GM21447 (cell line): ENCODE data around the gene USP8.
A peak's percentile ranks its signal among the peaks of the same experiment; 100 is the strongest.
"Not testable (repeated sequence)": the region's sequence is repeated elsewhere in the genome, so short reads cannot be mapped to it uniquely, and the experiment has no call there.

Source experiments
- ATAC-seq: cut with Tn5 transposase; IDR thresholded peaks from one replicate; pipeline ENCODE4 v1.9.1; 2021; ENCODE audit not compliant: unreplicated experiment

Gene USP8

DNA sequence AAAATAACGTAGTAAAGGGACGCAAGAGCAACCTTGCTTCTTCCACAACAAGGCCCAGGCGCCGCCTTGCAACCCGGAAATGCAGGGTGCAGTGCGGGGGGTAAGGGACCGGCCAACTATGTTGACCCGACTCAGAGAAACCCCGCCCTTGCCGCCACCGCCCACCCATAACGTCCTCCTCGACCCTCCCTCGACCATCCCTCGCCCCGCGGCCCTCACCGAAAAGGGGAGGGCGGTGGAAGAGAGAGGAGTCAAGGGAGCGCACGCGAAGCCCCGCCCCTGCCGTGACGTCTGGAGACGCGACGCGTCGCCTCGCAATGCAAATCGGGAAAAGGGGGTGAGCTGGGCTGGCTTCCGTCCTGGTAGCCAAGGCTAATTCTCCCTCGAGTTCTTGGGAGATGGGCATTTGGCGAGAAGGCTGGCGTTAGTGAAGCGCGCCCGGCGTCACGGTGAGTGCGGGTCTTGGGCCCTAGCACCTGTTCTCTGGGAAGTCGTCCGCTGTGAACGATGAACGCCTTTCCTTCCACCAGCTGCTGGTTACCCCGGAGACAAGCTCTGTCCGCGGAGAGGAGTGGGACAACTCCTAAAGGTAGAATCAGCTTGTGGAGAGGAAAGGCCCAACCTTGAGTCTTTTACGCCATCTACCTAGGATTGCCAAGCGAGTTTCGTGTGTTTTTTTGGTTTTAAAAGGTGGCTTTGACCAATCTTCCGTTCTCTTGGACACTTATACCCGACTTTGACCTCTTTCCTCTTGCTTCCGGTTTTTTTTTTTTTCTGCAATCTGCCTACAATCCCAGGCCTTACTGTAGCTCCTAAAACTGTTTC lies at the start of gene USP8:
Gene USP8, plus strand, starts transcription at position 340 of the 825 bp plus-strand sequence. CDS start 14,669 bp downstream, outside the sequence.
- peak; percentile 97 for ATAC-seq

DNA sequence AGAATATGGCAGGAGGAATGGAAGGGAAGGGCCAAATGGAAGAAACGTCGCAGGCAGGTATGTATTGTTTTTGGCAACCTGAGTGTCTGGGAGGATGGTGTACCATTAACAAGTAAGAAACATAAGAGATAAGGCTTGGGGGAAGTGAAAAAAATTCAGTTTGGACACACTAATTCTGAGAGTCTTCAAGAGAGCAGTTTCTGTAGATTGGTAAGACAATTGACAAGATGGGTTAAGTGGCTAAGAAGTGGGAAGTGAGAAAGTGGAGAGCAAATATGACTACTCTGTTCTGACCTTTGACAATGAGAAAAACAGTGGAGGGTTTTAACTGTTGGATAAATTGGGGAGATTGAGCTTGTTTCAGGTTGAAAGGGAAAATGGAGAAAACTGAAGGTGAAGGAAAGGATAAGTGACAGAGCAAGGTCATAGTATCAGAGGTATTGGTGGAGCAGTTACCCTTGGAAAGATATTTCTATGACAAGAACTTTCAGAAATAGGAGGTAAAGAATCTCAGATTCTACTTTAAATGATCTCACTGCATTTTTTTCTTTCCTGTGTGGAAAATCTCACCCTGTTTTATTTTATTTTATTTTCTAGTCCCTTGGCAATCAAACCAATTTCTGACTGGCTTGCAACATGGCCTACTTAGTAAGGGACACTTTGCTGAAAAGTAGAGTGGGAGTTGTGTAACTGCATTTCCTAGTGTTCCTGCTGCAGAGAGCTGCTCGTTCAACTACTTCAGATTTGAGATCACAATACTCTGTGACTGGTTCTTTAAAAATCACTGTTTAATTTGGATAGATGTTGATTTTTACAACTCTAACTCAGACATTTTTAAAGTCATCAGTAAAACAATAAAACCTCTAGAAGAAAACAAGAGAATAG lies 46.1 kb upstream of the USP8 start:
- peak; percentile 97 for ATAC-seq

- ATAC-seq = no peak
Observed at GRCh38 chr15:50378776-50379175, 45.4 kb upstream of the USP8 start.

GRCh38 chr15:50379413-50379812 lies 44.8 kb upstream of the USP8 start:
- ATAC-seq = not testable (repeated sequence)

- ATAC-seq = no peak
Observed at GRCh38 chr15:50380089-50380488, 44.1 kb upstream of the USP8 start.

DNA sequence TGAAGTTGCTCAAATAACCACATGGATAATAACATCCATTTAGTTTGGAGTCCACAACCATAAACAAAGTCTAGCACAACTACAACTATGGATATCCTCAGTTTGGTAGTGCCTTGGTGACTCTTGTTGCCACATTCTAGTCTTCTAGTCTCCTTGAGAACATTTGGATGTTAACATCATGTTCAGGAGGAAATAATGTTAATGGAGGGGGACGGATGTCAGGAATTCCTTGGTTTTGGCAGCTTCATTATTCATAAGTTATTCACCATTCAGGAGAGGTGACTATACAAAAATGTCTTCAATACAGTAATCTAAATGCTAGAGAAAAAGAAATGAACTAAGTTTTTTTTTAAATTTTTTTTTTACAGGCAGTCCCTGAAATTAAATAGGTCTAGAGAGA lies 42.8 kb upstream of the USP8 start:
- ATAC-seq = no peak

- ATAC-seq = not testable (repeated sequence)
Observed at GRCh38 chr15:50382408-50382807, 41.8 kb upstream of the USP8 start.

GRCh38 chr15:50390554-50391264 lies 33.5 kb upstream of the USP8 start:
- peak; percentile 94 for ATAC-seq

GRCh38 chr15:50391561-50391960 lies 32.6 kb upstream of the USP8 start:
- not testable (repeated sequence) for ATAC-seq

DNA sequence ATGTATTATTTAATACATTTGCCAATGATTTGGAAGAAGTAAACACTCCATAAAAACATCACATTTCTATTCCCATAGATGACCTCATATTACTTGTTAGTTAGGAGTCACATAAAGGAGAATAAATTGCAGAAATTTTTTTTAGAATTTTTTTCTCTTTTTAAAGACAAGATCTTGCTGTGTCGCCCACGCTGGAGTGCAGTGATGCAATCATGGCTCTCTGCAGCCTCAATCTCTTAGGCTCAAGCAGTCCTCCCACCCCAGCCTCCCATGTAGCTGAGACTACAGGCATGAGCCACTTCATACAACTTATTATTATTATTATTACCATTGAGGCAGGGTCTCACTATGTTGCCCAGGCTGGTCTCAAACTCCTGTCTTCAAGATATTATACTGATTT lies 12.3 kb upstream of the USP8 start:
- ATAC-seq = no peak

- ATAC-seq = no peak
Observed at GRCh38 chr15:50414624-50415023, 9.6 kb upstream of the USP8 start.

DNA sequence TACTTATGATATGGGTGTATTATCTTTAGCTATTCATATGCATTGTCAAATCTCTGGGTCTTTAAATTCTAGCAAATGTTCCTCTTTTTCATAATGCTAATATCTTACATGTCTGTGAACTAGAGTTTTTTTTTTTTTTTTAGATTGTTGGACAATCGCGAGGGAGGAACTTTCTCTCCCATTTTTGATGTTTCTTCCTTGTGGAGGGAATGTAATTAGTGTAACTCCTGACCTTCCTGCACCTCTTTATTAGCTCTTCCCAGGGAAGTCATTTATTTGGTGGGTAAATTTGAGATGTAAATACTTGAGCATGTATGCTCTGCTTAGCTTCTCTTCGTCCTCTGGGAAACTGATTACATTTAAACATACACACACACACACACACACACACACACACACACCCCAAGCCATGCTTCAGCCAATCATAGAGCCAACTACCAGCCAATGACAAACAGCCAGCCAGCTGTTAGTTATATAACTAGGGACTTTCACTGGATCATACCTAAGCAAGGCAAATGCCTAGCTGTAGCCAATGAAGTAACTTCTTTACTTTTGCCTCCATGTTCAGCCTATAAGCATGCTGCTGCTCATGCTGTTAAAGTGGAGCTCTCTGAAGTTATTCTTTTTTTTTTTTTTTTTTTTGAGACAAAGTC lies 8.3 kb upstream of the USP8 start:
- no peak for ATAC-seq

GRCh38 chr15:50416890-50417289 lies 7.3 kb upstream of the USP8 start:
- no peak for ATAC-seq

DNA sequence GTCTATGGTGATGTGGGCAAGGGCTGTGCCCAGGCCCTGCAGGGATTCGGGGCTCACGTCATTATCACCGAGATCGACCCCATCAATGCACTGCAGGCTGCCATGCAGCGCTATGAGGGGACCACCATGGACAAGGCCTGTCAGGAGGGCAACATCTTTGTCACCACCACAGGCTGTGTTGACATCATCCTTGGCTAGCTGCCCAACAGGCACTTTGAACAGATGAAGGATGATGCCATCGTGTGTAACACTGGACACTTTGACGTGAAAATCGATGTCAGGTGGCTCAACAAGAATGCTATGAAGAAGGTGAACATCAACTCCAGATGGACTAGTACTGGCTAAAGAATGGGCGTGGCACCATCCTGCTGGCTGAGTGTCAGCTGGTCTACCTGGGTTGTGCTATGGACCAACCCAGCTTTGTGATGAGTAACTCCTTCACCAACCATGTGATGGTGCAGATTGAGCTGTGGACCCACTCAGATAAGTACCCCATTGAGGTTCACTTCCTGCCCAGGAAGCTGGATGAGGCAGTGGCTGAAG lies 6.1 kb upstream of the USP8 start:
- no peak for ATAC-seq

DNA sequence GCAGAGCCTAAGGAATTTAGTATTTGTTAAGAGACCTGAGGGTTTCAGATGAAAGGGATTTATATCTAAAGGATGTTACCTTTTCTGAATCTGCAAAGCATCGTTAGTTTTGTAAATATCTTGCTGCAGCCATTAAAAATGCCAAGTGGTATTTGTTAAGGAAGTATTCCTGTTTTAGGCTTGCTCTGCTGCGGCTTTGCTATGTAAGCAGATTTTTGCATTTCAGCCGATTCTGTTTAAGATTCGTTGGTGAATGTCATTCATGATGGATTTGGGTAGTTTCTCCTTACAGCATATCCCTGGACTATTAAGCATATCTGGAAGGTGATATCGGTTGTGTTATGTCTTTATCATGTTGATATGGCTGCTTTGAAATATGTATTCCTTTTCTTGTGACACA lies 1.0 kb downstream of the USP8 start:
- no peak for ATAC-seq

- not testable (repeated sequence) for ATAC-seq
Observed at GRCh38 chr15:50425678-50426246, 1.6 kb downstream of the USP8 start.

- no peak for ATAC-seq
Observed at GRCh38 chr15:50426428-50426827, 2.2 kb downstream of the USP8 start.

DNA sequence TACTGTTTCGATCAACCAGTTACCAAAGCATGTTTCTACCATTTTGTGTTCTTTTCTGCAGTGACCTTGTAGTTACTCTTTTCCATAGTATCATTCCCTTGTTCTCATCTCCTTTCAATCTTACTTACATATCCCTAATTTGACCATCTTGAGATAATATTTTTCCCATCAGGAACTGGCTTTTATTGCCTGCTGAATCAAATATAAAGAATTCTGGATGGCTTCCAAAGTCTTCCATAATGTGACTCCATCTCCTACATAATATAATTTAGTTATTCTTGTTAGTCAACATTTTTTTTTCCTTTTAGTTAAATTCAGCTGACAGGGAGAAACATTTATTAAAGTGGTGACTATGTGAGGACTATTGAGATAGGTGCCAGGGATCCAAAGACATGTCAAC lies 7.0 kb downstream of the USP8 start:
- no peak for ATAC-seq

GRCh38 chr15:50432230-50432629 lies 8.0 kb downstream of the USP8 start:
- no peak for ATAC-seq

DNA sequence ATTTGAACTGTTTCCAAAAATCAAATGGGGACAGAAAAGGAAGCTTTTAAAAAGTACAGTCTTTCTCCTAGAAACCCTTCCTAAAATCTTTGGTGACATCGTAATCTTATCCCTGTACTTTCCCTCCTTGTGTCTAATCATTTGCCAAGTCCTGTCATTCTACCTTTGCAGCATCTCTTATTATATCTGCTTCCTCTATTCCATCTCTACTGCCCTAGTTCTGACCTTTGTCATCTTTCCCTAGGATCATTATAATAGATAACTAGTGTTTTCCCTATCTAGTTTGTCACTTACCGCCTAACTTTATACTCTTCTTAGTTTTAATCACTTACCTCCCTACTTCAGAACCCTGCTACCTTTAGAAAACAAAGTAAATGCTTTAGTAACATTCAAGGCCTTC lies 11.6 kb downstream of the USP8 start:
- no peak for ATAC-seq
